Thyroid gland (tissue), 4 donors: ENCODE data around the gene SRD5A3.

Experiments used
- CTCF ChIP-seq, 6 experiments: fragments of 200-600 bp in 3 of 6; fragments of 450-650 bp in 3 of 6; sonication (generic) in 3 of 6; IDR thresholded peaks; one replicate each; pipeline ENCODE4 v1.5.1; 2016 to 2019; ENCODE audit warnings: antibody characterized with exemption in 6 of 6, mild to moderate bottlenecking in 2 of 6, inconsistent platforms in 1 of 6, moderate library complexity in 1 of 6
- POLR2A ChIP-seq, 2 donors: fragments of 450-650 bp; IDR thresholded peaks; one replicate each; pipeline ENCODE4 v1.6.1; 2017; ENCODE audit warnings: antibody characterized with exemption in 2 of 2, mild to moderate bottlenecking in 2 of 2, moderate library complexity in 1 of 2

- no peak for TF ChIP-seq POLR2A (IDR thresholded peaks at IDR 0.05)
- TF ChIP-seq CTCF (IDR thresholded peaks at IDR 0.05): no peak
Observed at GRCh38 chr4:55330241-55330640, 15.8 kb upstream of the SRD5A3 start.
